G401.6 (cell line): ENCODE measurements around the gene GCLC.
"Not testable (repeated sequence)": the region's sequence is repeated elsewhere in the genome, so short reads cannot be mapped to it uniquely, and the experiment has no call there.

Source experiments
- FAIRE-seq: peaks from 2 replicates; lab custom pipeline; 2012; peaks lifted over from hg19 to GRCh38; lab: Jason Lieb, UNC

GCLC gene

DNA sequence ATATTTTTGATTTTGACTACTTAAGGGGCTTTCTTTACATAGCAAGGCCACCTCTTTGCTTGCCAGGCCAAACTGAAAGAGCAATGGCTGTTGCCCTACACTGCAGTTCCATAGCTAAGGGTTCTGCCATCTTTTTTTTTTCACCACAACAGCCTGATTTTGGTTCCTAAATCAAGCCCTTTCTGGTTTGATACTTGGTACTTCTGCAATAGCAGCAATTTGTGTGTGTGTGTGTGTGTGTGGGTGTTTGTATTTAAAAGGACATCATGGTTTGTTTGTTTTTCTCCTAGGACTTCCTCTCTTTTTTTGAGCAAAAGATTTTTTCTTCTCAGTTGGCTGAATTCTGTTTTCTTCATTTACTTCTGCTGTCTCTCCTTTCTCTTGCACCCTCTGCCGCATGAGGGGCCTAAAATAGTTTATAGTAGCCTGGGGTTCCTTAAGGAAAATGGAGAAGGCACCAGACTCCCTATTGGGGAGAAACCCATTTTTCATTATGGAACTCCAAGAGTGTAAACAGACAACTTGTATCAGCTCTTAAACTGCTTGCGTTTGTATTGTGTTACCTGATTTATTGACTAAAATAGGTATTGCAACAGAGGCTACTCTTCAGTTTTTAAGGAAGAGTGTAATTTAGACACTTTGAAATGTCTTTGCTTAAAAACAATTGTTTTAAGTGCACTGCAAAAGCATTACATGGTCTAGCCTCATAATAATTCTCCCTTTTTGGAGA lies 12.2 kb upstream of the GCLC start:
- FAIRE-seq, result no peak

DNA sequence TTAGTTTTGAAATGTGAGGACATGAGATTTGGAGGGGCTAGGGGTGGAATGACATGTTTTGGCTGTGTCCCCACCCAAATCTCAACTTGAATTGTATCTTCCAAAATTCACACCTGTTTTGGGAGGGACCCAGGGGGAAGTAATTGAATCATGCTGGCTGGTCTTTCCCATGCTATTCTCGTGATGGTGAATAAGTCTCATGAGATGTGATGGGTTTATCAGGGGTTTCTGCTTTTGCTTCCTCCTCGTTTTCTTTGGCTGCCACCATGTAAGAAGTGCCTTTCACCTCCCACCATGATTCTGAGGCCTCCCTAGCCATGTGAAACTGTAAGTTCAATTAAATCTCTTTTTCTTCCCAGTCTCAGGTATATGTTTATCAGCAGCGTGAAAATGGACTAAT lies 8.7 kb upstream of the GCLC start:
- not testable (repeated sequence) for FAIRE-seq

DNA sequence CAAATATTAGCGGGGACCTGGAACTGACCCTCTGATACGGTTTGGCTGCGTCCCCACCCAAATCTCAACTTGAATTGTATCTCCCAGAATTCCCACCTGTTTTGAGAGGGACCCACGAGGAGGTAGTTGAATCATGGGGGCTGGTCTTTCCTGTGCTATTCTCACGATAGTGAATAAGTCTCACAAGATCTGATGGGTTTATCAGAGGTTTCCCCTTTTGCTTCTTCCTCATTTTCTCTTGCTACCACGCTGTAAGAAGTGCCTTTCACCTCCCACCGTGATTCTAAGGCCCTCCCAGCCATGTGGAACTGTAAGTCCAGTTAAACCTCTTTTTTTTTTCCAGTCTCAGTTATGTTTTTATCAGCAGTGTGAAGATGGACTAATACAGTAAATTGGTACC lies 6.8 kb upstream of the GCLC start:
- not testable (repeated sequence) for FAIRE-seq

DNA sequence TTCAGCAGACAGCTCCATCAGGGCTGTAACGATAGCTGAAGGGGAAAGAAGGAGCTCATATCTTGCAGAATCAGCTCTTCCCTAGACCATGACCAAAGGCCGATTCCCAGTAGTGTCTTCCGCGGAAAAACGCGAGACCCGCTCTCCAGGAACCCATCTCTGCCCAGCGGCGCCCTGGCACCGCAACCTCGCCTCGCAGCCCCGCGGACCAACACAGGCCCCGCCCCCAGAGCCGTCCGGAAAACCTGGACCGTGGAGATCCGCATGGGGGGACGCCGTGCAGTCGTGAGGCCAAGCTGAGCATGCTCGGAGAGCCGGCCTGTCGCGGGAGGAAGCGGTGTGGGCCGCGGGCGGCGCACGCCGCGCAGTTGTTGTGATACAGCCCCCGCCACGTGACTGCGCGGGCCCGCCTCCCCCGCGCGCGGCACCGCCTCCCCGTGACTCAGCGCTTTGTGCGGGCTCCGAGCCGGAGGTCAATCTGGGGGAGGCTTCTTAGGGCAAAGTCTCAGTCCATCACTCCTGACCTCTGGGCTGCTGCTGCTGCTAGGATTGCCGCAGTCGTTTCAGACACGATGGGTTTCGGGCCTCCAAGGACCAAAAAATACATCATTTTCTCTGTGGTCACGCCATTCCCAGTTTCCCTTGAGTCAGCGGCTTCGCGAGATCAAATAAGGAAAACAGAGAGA lies 3.1 kb upstream of the GCLC start:
- FAIRE-seq, result no peak

DNA sequence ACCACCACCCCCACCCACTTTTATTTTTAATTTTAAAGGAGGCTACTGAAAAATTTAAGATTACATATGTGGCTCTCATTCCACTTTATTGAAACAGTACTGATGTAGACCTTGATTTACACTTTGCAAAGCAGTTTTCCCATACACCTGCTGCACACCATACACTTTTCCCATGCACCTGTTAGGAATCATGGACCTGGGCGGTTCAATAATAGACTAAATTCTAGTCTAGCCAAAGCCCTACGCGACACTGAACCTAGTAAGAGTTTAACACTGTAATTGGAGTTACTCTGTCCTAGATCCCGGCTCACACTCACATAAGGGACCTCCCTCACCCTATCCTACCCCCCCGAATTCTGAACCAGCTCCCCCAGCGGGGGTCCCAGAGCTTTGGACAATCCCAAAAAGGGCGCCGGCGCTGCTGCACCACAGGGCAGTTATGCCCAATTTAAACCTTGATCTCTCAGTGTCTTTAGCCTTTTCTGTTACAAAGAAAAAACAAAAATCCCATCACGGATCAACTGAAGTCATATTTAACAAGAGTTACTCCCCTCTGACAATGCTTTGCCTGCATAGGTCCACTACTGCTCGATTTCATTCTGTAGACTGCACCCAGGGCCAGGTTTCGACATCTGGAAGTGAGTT lies 2.4 kb upstream of the GCLC start:
- FAIRE-seq, result no peak

DNA sequence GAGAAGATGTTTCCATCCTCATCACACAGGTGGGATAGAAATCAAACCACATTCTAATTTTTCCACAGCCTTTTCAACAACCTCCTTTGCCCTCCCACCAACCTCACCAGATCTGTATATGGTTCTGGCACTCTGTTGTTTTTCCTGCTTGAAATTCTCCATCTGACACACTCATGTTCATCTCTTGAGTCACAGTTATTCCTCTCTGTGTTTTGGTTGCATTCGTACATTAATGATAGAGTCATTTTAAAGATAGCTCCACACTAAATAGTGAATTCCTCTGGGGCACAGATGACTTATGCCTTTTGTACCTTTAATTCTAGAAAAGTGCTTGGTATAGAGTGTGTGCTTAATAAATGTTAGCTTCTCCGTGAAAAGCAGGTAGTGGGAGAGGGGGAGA lies 1.4 kb upstream of the GCLC start:
- no peak for FAIRE-seq

DNA sequence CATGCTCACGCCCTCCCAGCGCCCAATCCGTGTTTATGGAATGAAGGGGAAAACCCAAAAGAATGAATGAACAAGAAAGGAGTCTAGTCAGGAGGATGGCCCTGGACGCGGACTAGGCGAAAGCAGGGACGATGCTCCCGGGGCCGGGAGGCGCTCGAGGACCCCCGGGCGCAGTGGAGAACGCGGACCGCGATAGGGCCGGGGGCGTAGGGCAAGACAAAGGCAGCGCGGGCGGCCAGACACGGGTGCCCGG lies 758 bp downstream of the GCLC start:
- no peak for FAIRE-seq

DNA sequence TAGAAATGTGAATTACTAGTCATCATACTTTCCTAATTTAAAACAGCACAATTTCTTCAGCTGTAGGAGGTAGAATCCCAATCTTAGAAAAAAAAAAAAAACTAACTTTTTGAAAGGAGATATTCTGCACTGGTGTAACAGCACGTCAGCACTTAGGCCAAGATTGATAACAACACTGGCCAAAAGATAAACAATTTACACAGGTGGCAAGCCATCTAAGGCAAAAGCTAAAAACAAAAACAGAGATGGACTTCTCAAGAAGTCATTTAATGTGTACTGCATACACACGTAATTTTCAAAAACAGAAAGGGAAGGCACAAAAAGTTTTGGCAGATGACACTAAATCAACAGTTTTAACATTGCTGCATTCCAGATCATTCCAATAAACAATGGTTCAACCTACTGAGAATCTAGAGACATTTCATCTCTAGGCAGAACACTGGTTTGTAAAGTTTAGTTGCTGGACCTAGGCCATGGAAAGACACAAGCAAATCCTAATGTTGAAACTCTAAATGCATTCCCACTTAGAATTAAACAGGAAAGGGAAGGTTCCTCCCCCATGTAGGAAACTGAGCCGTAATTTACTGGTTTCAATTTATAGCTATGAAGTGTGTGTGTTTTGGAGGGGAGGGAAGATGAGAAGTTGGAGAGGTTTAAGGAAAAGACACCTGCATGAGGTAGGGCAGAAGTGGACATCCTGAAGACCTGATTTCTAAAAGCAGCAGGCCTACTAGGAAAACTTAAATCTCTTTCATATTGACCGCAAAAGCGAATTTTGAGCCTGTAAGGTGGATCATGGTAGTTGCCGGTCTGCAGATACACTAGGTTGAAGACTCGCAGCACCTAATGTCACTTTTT lies 1.3 kb downstream of the GCLC start:
- FAIRE-seq, result no peak

DNA sequence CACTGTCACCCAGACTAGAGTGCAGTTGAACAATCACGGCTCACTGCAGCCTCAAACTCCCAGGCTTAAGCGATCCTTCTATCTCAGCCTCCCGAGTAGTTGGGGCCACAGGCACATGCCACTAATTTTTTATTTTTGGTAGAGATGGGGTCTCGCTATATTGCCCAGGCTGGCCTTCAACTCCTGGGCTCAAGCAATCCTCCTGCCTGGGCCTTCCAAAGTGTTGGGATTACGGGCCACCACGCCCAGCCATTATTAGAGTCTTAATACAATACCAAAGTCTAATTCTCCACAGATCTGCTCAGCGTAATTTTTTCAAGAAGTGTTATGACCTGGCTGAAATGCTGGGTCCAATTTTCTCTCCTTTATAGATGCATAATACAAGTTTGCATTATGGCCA lies 3.0 kb downstream of the GCLC start:
- FAIRE-seq, result no peak

DNA sequence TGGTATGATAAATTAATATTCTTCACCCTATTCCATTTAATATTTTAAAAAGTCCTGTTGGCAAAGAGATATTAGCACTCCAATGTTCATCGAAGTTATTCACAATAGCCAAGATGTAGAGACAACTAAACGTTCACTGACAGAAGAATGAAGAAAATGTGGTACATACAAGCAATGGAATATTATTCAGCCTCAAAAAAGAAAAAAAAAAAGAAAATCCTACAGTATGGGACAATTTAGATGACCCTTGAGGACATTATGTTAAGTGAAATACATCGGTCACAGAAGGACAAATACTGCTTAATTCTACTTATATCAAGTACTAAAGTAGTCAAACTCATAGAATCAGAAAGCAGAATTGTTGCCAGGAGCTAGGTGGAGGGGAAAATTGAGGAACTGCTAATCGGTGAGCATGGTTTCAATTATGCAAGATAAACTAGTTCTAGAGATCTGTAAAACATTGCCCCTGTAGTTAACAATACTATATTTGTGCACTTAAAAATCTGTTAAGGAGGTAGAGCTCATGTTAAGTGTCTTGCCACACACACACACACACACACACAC lies 4.7 kb downstream of the GCLC start:
- FAIRE-seq, result no peak

DNA sequence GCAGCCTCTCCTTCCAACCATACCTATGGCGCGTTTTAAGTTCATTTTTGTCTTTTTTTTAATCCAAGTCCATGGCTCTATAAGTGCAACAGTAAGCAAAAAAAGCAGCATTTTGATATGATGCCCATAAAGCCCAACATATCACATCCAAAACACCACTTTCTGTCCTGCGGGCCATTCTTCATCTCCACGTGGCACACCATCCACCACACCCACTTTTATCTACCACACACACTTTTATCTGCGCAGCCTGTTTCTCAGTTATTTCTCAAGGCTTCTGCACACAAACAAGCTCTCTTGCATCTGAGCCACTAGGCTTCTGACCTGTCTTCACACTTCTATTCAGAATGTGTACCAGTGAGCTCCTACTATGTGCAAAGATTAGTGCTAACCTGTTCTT lies 5.3 kb downstream of the GCLC start:
- FAIRE-seq, result no peak

DNA sequence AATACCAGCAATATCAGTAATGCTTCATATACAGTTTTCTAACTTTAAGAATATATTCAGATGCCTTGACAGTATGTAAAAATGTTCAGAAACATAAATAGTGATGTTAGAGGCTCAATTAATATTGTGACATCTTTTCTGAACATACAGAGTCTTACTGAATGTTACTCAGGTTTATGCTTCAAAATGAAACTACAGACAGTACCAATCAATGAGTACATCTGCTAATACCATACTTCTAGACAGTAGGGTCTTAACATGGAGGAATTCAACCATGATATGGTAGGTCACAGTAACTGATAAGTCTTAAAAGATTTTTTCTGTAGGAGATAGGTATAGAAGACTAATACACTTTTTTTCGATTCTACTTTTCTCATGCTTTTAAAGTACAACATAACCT lies 8.3 kb downstream of the GCLC start:
- no peak for FAIRE-seq

DNA sequence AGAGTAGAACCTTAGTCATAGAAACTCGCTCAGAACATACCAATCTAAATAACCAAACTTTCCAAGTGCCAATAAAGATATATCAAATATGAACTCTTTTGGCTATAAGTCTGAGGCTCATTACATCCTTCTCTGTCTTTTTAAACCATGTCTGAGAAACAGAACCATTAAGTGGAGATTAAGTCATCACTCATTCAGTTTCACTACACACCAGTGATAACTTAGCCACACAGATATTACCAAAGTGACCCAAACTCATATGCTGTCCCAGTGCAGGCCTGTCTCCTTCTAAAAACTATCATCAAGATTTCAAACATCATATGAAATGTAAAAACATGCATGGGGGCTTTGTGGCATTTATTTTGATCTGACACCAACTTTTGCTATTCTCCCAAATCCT lies 12.0 kb downstream of the GCLC start:
- FAIRE-seq, result no peak

DNA sequence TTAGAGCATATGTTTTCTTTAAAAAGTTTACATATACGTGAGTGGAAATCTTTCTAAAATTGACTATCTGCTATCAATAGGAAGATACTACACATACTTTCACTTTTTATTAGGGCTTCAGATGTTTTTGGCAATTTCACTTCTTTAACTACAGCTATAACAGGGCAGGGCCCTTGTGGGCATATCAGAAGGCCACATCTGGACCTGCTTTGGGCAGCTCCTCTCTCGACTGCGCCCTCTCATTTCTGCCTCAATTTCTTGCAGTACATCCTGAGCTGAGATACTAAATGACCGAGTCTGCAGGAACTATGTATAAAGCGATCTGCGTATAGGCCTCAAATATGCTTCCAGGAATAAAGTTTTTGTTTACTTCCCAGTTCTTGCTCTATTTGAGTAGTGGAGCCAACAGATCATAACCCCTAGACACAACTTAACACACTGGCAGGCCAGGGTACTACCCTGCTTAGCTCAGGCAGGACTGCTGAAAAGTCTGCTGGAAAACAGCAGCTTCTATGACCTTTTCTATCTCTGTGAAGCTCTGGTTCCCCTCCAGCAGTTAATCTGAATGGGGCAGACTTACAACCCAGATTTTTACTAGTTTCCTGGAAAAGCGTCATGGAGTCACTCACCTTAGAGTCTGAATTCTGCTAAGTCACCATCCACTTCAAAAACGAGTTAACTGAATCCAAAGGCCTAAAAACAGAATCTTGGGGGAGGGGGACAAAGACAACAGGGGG lies 12.7 kb downstream of the GCLC start:
- no peak for FAIRE-seq

DNA sequence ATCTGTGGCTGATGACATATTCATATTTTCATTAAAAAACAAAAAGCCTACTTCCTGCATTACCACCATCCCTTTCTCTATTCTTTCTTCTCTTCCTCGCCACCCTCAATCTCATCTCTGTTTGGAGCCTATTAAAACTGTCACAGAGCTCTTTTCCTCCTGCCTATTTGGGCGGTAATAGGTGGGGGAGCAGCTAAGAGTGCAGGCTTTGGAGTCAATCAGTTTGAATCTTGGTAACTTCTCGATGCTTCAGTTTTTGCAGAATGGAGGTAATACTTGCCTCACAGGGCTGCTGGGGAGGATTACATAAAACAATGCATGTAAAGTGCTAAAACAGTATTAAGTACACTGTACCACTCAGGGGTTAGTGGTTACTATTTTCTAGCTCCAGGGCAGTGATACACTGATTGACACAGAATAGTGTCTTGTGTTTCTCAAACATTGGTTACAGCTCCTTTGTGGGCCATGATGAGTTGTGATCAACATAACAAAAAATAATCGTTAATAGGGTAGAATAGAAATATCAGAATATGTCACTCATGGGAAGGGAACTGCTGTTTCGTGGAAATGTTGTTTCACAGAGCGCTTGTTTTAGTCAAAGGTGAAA lies 14.0 kb downstream of the GCLC start:
- FAIRE-seq, result no peak

DNA sequence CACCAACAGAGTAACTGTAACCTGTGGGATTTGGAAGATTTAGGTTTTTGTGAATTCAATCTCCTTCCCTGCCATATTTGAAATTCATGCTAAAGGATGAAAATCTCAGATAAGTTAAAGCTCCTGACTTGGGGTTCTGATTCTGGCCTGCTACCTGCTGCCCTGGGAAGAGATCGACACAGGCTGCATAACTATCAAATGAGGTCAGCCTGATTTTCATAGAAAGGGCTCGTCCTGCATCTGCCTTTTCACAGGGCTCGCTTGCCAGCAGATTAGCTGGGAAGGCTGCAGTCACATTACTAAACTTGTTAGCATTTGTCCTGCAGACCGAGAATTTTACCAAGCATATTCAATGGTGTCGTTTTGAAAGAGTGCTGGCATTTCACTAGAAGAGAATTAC lies 14.6 kb downstream of the GCLC start:
- FAIRE-seq, result no peak

DNA sequence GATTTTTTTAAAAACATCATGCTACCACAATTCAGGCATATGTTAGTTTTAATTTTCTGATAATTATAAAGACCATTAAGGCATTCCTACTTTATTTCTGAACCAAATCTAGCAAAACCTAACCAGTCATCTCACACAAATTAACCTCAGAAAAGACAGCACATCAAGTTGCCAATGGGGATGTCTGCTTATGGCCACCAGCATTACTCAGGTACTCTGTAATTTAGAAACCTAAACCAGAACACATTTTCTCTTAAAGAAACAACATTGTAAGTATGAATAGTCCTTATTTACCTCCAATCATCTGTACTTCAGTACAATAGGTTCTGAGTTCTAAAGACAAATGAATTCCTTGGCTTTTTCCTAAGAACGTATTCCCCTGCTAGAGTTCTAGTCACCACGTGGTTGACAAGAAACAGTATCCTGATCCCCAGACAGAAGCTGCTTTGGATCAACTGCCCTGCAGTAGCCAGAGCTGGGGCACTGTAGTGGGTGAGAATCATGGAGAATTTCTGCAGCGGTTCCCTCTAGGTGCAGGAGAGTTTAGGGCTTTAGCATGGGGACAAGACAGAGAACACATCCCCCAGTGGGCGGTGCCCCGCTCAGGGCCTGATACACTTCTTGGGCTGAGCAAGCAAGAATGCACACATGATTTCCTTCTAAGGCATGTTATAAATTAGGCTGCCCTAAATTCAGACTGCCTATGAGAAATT lies 15.4 kb downstream of the GCLC start:
- FAIRE-seq, result no peak

DNA sequence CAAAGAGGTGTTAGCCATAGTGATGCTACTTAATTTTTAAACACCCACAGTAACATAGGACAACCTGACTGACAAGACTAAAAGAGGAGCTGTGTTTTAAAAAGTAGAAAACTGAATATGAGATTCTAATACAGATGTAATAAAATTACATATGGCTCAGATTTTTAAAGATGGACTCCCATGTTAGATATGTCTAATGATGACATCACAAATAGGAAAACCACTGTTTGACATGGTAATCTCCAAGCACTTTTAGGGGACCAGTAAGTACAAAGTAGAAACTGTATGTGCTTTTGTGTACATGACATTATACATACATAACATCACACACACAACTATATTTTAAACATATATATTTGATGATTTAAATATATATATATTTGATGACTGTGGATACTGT lies 16.8 kb downstream of the GCLC start:
- no peak for FAIRE-seq

DNA sequence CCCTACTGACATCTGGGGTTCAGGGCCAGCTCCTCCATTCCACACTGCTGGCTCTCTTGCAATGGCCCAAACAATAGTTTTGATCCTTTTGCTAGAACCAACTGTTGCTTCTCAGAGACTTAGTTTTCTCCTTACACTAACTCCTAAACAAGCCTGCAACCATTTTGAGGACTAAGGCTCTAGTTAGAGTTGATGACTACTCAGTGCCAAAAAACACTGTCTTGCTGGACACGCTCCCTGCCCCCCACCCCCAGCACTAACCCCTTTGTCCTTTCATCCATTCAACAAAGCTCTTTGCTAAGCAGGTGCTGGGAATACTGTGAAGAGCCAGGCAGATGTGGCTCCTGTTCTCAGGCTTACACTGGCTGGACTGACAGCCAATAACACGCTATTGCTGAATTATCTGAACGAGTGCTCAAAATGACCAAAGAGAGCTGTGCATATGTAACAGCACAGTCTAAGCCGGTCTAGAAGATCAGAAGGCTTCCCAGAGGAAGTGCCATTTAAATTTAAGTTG lies 17.6 kb downstream of the GCLC start:
- no peak for FAIRE-seq

DNA sequence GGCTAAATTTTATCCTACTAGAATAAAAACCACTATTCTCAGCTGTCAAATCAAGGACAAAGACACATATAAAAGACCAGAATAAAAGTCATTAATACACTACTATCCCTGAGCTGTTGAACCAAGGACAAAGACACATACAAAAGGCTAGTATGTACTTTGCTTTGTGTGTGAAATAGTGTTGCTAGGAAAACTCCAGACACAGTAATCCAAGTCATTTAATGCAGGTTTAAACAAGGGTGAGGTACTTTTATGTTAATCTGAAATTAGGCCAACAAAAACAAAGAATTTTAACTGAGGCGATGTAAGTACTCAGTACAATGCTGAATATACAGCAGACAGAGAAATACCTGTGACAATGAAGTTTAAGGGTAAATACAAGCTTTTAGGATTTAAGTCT lies 18.9 kb downstream of the GCLC start:
- FAIRE-seq, result no peak

DNA sequence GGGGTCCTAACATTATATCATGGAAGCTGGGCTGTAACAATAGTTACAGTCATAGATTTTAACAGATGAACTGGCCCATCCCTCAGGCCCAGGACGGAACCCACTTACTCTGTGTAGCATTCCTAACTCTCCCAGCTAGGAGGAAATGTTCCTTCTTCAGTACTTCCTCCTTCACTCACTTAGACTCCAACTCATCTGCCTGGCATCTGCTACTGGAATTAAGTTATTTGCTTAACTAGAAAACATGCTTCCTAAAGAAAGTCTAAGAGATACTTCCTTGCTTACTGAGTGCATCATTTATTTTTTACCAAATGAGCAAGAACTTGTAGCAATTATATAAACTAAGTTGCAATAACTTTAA lies 20.5 kb downstream of the GCLC start:
- no peak for FAIRE-seq
